Rectal smooth muscle tissue (tissue), 1 donor: ENCODE data around the gene CYP27C1.
A peak's percentile ranks its signal among the peaks of the same experiment; 100 is the strongest.
"Not testable (repeated sequence)": the region's sequence is repeated elsewhere in the genome, so short reads cannot be mapped to it uniquely, and the experiment has no call there.

Source experiments
- H3K27ac ChIP-seq: one replicate; pipeline ENCODE4 v1.7.0; 2013; ENCODE audit warnings: low read depth, low read length, inconsistent platforms
- H3K27me3 ChIP-seq: one replicate; pipeline ENCODE4 v1.7.0; 2013; ENCODE audit warnings: low read length; ENCODE audit not compliant: control insufficient read depth, insufficient read depth
- H3K36me3 ChIP-seq: one replicate; pipeline ENCODE4 v1.7.0; 2013; ENCODE audit warnings: low read length; ENCODE audit not compliant: control insufficient read depth, insufficient read depth
- H3K4me1 ChIP-seq: one replicate; pipeline ENCODE4 v1.7.0; 2013; ENCODE audit warnings: low read length; ENCODE audit not compliant: control insufficient read depth, insufficient read depth
- H3K4me3 ChIP-seq: one replicate; pipeline ENCODE4 v1.7.0; 2013; ENCODE audit warnings: low read length
- H3K9ac ChIP-seq: one replicate; pipeline ENCODE4 v1.7.0; 2013; ENCODE audit warnings: low read length

The CYP27C1 gene

GRCh38 chr2:127218812-127219170 lies 1.3 kb downstream of the CYP27C1 start:
- Histone ChIP-seq H3K36me3 (no peaks in the 10 kb centered on the region), H3K4me1 (no peaks in the 10 kb centered on the region), H3K4me3 (peak overlapping the region; percentile 52), H3K9ac (no peak overlapping the region), H3K27ac (no peak overlapping the region), H3K27me3 (peaks cover 17% of the 10 kb centered on the region)

DNA sequence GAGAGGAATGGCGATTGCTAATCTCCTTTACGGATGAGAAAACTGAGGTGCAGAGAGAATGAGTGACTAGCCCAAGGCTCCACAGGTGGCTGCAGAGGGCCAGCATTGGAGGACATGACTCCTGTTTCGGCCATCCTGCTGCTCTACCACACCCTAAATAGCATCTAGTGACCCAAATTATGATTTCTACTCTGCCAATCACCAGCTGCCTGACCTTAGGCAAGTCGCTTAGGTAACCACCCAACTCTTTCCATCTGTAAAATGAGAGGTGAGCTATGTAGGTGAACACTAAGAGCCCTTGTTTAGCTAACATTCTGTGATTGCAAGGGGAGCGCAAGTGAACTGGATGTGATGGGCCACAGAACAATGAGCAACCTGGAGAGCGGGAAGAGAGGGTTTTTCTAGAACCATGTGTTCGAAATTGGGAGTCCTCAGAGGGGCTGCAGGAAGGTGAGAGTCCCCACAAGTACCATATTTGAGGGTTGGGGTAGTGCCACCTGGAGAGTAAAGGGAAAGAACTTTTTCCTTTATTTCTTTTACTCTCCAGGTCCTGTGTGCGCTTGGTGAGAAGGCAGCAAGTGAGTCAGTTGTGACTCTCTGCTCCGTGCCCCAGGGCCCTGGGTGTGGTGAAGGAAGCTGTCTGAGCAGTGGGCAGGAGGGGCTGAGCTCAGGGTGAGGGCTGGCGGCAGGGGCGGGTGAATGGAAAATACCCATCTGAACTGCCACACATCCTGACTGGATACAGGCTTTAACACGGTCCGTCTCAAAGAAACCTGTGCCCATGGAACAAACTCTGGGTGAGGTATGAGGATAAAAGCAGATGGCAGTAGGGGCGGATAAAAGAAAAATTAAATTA lies 2.4 kb downstream of the CYP27C1 start:
- H3K27ac ChIP-seq, result no peak overlapping the region
- H3K27me3 ChIP-seq, result peaks cover 17% of the 10 kb centered on the region
- H3K4me3 ChIP-seq, result no peak overlapping the region
- no peak overlapping the region for H3K9ac ChIP-seq
- no peaks in the 10 kb centered on the region for H3K4me1 ChIP-seq
- H3K36me3 ChIP-seq, result no peaks in the 10 kb centered on the region

GRCh38 chr2:127216593-127216992 lies 3.5 kb downstream of the CYP27C1 start:
- H3K27ac ChIP-seq, result no peak overlapping the region
- peaks cover 17% of the 10 kb centered on the region for H3K27me3 ChIP-seq

GRCh38 chr2:127216095-127216494 lies 4.0 kb downstream of the CYP27C1 start:
- no peak overlapping the region for H3K27ac ChIP-seq
- H3K4me3 ChIP-seq, result no peak overlapping the region
- H3K36me3 ChIP-seq, result no peaks in the 10 kb centered on the region
- H3K9ac ChIP-seq, result no peak overlapping the region
- H3K4me1 ChIP-seq, result no peaks in the 10 kb centered on the region
- H3K27me3 ChIP-seq, result peaks cover 16% of the 10 kb centered on the region

More at GRCh38 chr2:127216593-127216992, 3.5 kb downstream of the CYP27C1 start:
- Histone ChIP-seq H3K4me3 (no peak overlapping the region), H3K36me3 (no peaks in the 10 kb centered on the region), H3K4me1 (no peaks in the 10 kb centered on the region), H3K9ac (no peak overlapping the region)

DNA sequence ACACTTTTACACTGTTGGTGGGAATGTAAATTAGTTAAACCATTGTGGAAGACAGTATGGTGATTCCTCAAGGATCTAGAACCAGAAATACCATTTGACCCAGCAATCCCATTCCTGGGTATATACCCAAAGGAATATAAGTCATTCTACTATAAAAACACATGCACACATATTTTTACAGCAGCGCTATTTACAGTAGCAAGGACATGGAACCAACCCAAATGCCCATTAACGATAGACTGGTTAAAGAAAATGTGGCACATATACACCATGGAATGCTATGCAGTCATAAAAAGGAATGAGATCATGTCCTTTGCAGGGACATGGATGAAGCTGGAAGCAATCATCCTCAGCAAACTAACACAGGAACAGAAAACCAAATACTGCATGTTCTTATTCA lies 5.9 kb downstream of the CYP27C1 start:
- not testable (repeated sequence) for H3K36me3 ChIP-seq, H3K4me3 ChIP-seq, H3K27ac ChIP-seq, H3K4me1 ChIP-seq, H3K27me3 ChIP-seq, H3K9ac ChIP-seq

DNA sequence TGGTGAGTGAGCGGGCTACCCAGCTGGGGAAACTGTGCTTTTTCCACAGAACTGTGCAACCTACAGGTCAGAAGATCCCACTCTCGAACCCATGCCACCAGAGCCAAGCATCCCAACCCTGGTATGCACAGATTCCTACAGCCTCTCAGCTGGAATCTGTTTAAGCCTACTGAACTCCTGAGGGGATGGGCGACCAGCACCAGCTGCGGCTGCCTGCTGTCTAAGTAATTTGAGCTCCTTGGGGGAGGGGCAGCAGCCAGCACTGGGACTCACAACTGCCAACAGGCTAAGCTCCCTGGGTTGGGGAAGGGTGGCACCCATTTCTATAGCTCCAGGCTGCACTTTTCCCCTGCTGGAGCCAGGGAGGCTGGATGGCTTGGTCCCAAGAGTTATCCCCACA lies 11.8 kb downstream of the CYP27C1 start:
- no peak overlapping the region for H3K4me3 ChIP-seq
- no peak overlapping the region for H3K9ac ChIP-seq
- no peaks in the 10 kb centered on the region for H3K36me3 ChIP-seq
- no peaks in the 10 kb centered on the region for H3K4me1 ChIP-seq
- H3K27ac ChIP-seq, result no peak overlapping the region
- no peaks in the 10 kb centered on the region for H3K27me3 ChIP-seq

GRCh38 chr2:127205218-127206125 lies 14.6 kb downstream of the CYP27C1 start:
- Histone ChIP-seq H3K9ac (no peak overlapping the region), H3K4me1 (no peaks in the 10 kb centered on the region), H3K27ac (no peak overlapping the region), H3K27me3 (no peaks in the 10 kb centered on the region), H3K36me3 (no peaks in the 10 kb centered on the region), H3K4me3 (no peak overlapping the region)

GRCh38 chr2:127201452-127201851 lies 18.6 kb downstream of the CYP27C1 start:
- no peak overlapping the region for H3K27ac ChIP-seq
- no peak overlapping the region for H3K4me3 ChIP-seq
- no peaks in the 10 kb centered on the region for H3K4me1 ChIP-seq
- H3K9ac ChIP-seq, result no peak overlapping the region
- H3K27me3 ChIP-seq, result no peaks in the 10 kb centered on the region
- no peaks in the 10 kb centered on the region for H3K36me3 ChIP-seq

GRCh38 chr2:127200962-127201361 lies 19.1 kb downstream of the CYP27C1 start:
- H3K36me3 ChIP-seq, result no peaks in the 10 kb centered on the region
- H3K27ac ChIP-seq, result no peak overlapping the region
- no peaks in the 10 kb centered on the region for H3K27me3 ChIP-seq
- no peaks in the 10 kb centered on the region for H3K4me1 ChIP-seq
- H3K9ac ChIP-seq, result no peak overlapping the region
- no peak overlapping the region for H3K4me3 ChIP-seq

DNA sequence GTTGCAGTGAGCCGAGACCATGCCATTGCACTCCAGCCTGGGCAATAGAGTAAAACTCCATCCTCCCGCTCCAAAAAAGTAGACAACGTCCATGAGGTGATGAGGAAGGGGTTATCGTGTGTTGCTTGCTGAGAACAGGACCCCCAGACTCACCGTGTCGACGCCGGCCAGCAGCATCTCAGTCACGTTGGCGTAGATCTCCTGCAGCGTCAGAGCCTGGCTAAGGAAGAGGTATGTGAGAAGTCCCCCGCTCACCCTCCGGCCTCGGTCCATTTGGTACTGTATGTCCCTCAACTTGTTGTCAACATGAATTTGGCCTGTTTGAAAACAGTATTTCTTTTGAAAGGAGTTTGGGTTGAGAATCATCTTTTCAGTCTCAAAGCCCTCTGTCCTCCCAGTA lies 20.9 kb downstream of the CYP27C1 start:
- Histone ChIP-seq H3K36me3 (no peaks in the 10 kb centered on the region), H3K4me3 (no peak overlapping the region), H3K27me3 (no peaks in the 10 kb centered on the region), H3K9ac (no peak overlapping the region), H3K27ac (no peak overlapping the region), H3K4me1 (no peaks in the 10 kb centered on the region)

GRCh38 chr2:127197475-127198385 lies 22.4 kb downstream of the CYP27C1 start:
- no peaks in the 10 kb centered on the region for H3K36me3 ChIP-seq
- H3K9ac ChIP-seq, result no peak overlapping the region
- no peak overlapping the region for H3K4me3 ChIP-seq

GRCh38 chr2:127196998-127197397 lies 23.1 kb downstream of the CYP27C1 start:
- Histone ChIP-seq H3K4me1 (no peaks in the 10 kb centered on the region), H3K4me3 (no peak overlapping the region)

More at GRCh38 chr2:127197475-127198385, 22.4 kb downstream of the CYP27C1 start:
- H3K4me1 ChIP-seq, result no peaks in the 10 kb centered on the region
- H3K27ac ChIP-seq, result no peak overlapping the region
- no peaks in the 10 kb centered on the region for H3K27me3 ChIP-seq

More at GRCh38 chr2:127196998-127197397, 23.1 kb downstream of the CYP27C1 start:
- Histone ChIP-seq H3K27ac (no peak overlapping the region), H3K36me3 (peaks cover under 1% of the 10 kb centered on the region), H3K9ac (no peak overlapping the region), H3K27me3 (no peaks in the 10 kb centered on the region)
